GM19452 (cell line): ENCODE data around the gene VEZF1.

Experiments
- ATAC-seq: cut with Tn5 transposase; IDR thresholded peaks from one replicate; pipeline ENCODE4 v1.9.1; 2021; ENCODE audit not compliant: unreplicated experiment

Gene VEZF1

GRCh38 chr17:57931488-57932137, 56.4 kb downstream of the VEZF1 start:
- no peak for ATAC-seq

- no peak for ATAC-seq
These were observed 57.8 kb downstream of the VEZF1 start for GRCh38 chr17:57930239-57930638.

- no peak for ATAC-seq
These were observed 58.7 kb downstream of the VEZF1 start for GRCh38 chr17:57929386-57929785.

- ATAC-seq: no peak
These were observed 59.1 kb downstream of the VEZF1 start for GRCh38 chr17:57928928-57929327.

GRCh38 chr17:57927048-57927723, 60.9 kb downstream of the VEZF1 start:
- ATAC-seq: no peak

GRCh38 chr17:57926723-57927047, 61.4 kb downstream of the VEZF1 start:
- no peak for ATAC-seq

- no peak for ATAC-seq
These were observed 62.6 kb downstream of the VEZF1 start for GRCh38 chr17:57925361-57925990.

- no peak for ATAC-seq
These were observed 63.4 kb downstream of the VEZF1 start for GRCh38 chr17:57924677-57925076.
